Measurements from ENCODE around the gene PTTG1. TPM values are rescaled to one million over a fixed set of nuclear protein-coding genes. Genes with fewer than 3 reads are reported as not detected.

PTTG1 gene
- total and polyA plus RNA-seq, 9 of the 15 experiments (the other 6 are each of a cell fraction or from before 2014, with no cell fraction given), result 193 to 1,088 (median 349) TPM

- TF ChIP-seq ATF2 (CRISPR knock-in tag; IDR thresholded peaks at IDR 0.05), result no peak
- TF ChIP-seq ZNF518B (CRISPR knock-in tag; IDR thresholded peaks at IDR 0.05), result no peak
- TF ChIP-seq CUX1 (CRISPR knock-in tag; IDR thresholded peaks at IDR 0.05), result no peak
- no peak for TF ChIP-seq THRAP3 (IDR thresholded peaks at IDR 0.05; ENCODE audit: borderline replicate concordance)
- no peak for TF ChIP-seq RHOXF2B (CRISPR knock-in tag; conservative IDR thresholded peaks at IDR 0.05)
- no peak for TF ChIP-seq NFXL1 (CRISPR knock-in tag; IDR thresholded peaks at IDR 0.05)
- TF ChIP-seq ZNF57 (CRISPR knock-in tag; IDR thresholded peaks at IDR 0.05), result no peak
- TF ChIP-seq ZNF3 (CRISPR knock-in tag; IDR thresholded peaks at IDR 0.05), result no peak
- no peak for TF ChIP-seq MAFF (IDR thresholded peaks at IDR 0.05; ENCODE audit: low read length)
- TF ChIP-seq ZNF561 (CRISPR knock-in tag; conservative IDR thresholded peaks at IDR 0.05), result no peak
- TF ChIP-seq NR3C1 (CRISPR knock-in tag; IDR thresholded peaks at IDR 0.05), result no peak
- no peak for TF ChIP-seq E4F1 (CRISPR knock-in tag; IDR thresholded peaks at IDR 0.05; ENCODE audit: borderline replicate concordance)
- no peak for TF ChIP-seq COPS2 (conservative IDR thresholded peaks at IDR 0.05)
- no peak for TF ChIP-seq ZNF583 (CRISPR knock-in tag; IDR thresholded peaks at IDR 0.05)
- TF ChIP-seq ZKSCAN8 (CRISPR knock-in tag; IDR thresholded peaks at IDR 0.05), result no peak
Observed at GRCh38 chr5:160421625-160422258, at the start of gene PTTG1 (continued).

All from K562 (cell line).